ENCODE data around the gene ZNF684.

- TF ChIP-seq CTCF (IDR thresholded peaks at IDR 0.05) (no peak), POLR2A (IDR thresholded peaks at IDR 0.05) (no peak)
Observed at GRCh38 chr1:40562185-40562584, 30.7 kb downstream of the ZNF684 start.
